Stimulated activated CD8-positive, alpha-beta memory T cell treated with anti-CD3 and anti-CD28 coated beads, Interleukin-12 subunit alpha, Interleukin-12 subunit beta, amount 100 ng/mL, for 24 hours (primary cell): Measurements from ENCODE around the gene RIPOR3.
"Not testable (repeated sequence)": the region's sequence is repeated elsewhere in the genome, so short reads cannot be mapped to it uniquely, and the experiment has no call there.

ENCODE experiments used
- DNase-seq: peaks from one replicate; pipeline ENCODE4 v3.0.0-alpha.2; 2020; ENCODE audit errors: extremely low read depth

RIPOR3 gene

DNA sequence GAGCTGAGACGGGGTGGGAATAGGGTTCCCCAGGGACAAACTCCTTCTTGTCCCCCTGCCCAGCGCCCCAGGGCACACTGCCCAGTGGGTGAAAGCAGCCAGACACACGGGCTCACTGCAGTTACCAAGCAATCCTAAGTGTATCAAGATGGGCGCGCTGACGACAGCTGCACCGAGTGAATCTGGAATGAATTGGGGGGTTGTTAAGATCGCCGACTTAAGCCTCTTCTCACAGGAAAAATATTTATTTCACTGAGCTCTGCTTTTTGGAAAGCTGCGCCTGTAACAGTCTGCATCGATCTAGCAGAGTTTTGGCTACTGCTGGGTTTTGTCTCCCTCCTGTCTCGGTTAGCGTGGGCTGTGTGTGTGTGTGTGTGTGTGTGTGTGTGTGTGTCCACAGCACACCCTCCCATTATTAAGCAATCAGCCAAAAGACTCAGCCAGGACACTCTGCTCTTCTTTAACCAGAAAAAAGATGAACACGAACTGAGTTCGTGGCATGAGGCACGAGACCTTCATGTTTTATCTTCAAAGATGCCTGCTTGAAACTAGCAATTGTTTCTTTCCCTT, 35.9 kb downstream of the RIPOR3 start:
- DNase-seq, result no peak

DNA sequence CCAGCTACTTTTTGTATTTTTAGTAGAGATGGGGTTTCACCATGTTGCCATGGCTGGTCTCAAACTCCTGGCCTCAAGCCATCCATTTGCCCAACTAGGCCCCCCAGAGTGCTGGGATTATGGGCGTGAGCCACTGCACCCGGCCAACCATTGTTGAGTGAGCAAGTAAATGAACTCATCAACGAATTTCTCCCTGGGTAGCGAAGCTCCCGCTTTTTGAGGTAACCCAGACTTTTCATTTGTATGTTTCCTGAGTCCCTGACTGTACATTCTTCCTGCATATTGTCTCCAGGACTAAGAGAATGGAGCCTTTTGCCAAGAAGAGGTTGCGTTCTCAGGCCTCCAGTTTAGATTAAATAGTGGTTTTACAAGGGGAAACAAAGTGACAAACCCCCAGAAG, 36.4 kb downstream of the RIPOR3 start:
- DNase-seq, result no peak

DNA sequence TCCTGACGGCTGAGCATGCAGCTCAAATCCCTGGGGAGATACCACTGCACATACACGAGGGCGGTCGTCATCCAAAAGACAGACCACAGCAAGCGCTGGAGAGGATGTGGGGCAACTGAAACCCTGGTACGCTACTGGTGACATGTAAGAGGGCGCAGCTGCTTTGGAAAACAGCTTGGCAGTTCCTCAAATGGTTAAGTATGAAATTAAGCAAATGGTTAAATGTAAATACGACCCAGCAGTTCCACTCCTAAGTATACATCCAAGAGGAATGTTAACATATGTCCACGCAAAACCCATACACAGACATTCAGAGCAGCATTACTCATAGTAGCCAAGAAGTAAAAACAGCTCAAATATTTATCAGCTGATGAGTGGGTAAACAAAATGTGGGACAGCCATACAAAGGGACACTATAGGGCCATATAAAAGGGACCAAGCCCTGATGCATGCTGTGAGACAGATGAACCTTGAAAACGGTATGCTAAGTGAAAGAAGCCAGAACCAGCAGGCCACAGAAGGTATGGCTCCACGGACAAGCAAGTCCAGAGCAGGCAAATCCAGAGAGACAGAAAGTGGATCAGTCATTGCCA, 38.5 kb downstream of the RIPOR3 start:
- DNase-seq, result no peak

- no peak for DNase-seq
Measured at GRCh38 chr20:50651676-50652075, 39.7 kb downstream of the RIPOR3 start.

DNA sequence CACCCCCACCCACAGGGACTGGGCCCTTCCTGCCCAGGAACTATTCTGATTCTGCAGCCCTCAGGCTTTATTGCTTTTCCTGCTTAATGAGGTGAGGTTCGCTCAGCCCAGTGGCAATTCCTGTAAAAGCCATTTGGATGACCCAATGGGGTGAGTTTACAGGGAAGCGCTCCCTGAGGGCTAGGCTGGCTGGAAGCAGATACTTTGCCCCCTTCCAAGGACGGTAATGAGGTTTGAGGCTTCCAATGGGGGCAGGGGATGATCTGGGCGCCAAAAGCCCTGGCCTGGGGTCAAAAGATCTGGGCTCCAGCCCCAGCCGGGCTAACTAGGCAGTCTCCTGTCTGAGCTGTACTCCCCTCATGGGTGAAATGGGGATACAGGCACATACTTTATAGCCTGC, 41.8 kb downstream of the RIPOR3 start:
- no peak for DNase-seq

- DNase-seq, result no peak
Measured at GRCh38 chr20:50648651-50649050, 42.7 kb downstream of the RIPOR3 start.

GRCh38 chr20:50646483-50646996, 44.8 kb downstream of the RIPOR3 start:
- DNase-seq, result no peak

- no peak for DNase-seq
Measured at GRCh38 chr20:50645253-50646068, 45.9 kb downstream of the RIPOR3 start.

GRCh38 chr20:50642288-50642803, 49.0 kb downstream of the RIPOR3 start:
- DNase-seq, result no peak

- DNase-seq, result not testable (repeated sequence)
Measured at GRCh38 chr20:50641625-50642287, 49.6 kb downstream of the RIPOR3 start.

DNA sequence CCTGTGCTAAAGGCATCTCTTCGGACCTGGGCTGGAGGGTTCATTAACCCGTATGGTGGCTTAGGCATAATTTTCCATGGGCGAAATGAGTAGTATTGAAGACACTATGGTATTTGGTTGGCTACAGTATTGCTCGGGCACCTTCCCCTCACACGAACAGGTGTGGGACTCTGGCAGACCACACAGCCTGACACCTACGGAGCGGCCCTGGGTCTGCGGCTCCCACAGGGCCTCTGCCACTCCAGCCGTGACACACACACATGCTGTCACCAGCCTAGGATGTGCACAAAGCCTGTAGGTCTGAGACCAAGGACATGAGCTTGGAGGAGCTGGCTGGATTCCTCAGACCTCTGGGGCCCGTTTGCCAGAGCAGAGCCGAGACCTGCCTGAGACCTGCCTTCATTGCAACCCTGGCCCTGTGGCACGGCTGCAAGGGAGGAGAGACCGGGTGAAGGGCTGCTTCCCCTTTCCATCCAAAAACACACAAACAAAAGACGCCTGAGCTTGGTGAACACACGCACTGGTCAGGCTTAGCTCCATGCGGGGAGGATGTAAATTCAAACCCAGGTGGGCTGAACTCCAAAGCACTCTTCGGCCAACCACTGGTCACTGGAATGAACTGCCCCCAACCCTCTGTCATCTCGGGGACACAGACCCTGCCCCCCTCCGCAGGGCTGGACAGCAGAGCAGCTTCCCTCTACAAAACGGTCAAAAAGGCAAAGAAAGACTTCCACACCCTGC, 51.2 kb downstream of the RIPOR3 start:
- not testable (repeated sequence) for DNase-seq

- not testable (repeated sequence) for DNase-seq
Measured at GRCh38 chr20:50638015-50638847, 53.1 kb downstream of the RIPOR3 start.

DNA sequence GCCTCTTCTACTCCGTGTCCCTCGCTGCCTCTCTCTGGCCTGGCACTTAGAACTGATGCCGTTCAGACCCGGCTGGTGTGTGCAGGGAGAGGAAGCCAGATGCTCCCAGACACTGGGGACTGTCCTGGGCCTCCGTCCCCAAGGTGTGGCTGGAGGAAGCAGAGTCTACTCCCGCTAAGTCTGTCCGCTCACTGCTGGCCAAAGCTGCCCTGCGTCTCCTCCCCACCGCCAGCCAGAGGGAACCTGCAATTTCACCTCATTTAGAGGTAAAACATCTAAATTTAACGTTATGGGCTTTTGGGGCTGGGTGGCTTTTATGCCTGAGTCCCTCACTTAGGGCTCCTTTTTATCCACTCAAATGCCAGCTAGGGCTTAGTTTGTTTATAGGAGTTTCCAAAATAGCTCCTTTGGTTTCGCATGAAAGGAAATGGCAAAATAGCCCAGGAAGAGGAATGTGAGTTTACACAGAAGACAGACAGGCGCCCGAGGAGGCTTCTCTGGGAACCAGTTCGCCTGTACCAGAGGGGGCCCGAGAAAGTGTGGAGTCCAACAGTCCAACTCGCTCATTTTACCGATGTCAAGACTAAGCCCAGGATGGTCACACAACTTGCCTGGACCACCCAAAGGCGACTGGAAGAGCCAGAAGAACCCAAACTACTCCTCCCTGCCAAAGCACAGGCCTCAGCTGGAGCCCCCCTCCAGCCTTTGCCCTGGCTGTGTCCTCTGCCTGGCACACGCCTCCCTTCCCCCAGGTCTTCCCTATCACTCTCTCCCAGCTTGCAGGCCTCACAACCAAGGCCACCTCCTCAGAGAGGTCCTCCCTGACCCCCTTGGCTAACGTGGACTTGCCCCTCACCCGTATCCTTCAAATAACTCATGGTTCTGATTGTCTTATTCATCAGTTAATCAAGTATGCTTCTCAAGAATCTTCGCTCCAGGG, 54.5 kb downstream of the RIPOR3 start:
- DNase-seq, result no peak

DNA sequence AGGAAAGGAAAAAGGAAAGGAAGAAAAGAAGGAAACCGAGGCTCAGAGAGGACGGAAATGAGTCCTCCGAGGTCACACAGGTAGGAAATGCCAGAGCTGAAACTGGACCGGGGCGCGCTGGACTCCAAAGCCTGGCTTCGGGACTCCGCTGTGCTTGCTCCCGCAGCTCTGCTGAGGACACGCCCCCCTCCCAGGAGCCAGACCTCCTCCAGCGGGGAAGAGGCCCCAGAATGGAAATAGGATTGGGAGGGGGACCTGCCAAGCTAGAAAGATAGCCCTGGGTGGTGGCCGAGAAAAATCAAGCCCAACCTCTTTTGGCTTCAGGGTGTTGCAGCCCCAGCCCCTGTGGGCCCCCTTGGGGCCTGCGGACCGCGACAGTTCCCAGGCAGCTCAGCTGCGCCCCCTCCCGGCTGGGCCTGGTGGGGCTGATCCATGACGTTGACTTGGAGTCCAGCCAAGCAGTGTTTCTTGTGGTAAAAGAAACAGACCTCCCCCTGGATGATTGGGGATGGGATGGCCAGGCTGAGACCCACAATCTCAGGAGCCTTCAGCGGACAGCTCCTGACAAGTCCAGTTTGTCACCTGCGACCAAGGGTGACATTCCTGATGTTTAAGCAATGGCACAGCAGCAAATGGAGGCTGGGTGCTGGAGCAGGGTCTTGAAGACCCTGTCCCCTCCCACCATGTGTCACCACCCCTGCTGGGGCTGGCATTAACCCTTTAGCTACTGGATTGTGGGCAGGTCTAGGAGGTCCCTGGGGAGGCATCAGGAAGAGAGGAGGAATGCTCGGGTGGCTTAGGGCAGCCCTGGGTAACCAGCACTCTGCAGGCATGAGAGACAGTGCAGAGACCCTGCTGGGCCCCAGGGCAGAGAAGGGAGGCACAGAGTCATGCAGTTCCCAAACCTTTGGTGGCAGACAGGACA, 55.4 kb downstream of the RIPOR3 start:
- no peak for DNase-seq

DNA sequence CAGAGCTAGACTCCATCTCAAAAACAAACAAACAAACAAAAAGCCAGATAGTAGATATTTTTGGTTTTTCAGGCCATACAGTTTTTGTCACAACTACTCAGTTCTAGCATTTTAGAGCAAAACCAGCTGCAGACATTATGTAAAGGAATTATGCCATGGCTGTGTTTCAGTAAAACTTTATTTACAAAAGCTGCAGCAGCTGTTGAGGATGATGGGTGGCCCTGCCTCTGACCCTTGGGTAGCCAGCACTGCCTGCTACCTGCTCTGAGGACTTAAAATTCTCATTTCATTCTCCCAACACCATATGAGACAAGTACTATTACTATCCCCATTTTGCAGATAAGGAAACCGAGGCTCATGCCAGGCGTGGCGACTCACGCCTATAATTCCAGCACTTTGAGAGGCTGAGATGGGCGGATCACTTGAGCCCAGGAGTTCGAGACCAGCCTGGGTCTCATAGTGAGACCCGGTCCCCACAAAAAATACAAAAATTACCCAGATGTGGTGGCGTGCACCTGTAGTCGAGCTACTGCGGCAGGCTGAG, 56.3 kb downstream of the RIPOR3 start:
- no peak for DNase-seq

DNA sequence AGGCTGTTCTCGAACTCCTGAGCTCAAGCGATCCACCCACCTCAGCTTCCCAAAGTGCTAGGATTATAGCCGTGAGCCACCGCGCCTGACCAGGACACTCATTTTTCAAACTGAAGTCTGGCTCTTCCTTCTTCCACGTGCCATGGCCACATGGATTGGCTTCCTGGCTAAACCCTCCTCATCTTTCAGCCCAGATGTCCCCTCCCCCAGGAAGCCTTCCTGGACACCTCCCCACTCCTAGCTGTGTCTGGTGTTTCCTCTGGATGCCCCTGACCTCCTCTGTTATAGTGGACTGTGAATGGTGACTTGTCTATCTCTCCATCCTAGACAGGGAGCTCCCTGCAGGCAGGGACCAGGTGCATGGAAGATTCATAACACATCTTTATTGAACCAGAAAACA, 57.2 kb downstream of the RIPOR3 start:
- no peak for DNase-seq

- no peak for DNase-seq
Measured at GRCh38 chr20:50633361-50633760, 58.0 kb downstream of the RIPOR3 start.

- no peak for DNase-seq
Measured at GRCh38 chr20:50632701-50633100, 58.6 kb downstream of the RIPOR3 start.
